SK-N-SH (cell line): ENCODE data around the gene GPR146. TPM values are rescaled to one million over a fixed set of nuclear protein-coding genes. Genes with fewer than 3 reads are reported as not detected.

Experiments
- CTCF ChIA-PET: fragments of 300-600, 350-600 bp; formaldehyde crosslinking; extraction: SDS; loops from one replicate; lab custom pipeline; 2021; lab: Yijun Ruan, JAX
- POLR2A ChIA-PET: fragments of 350-600 bp; sonication (Branson Sonifier 250); formaldehyde crosslinking; extraction: SDS; loops from one replicate; lab custom pipeline; 2020; ENCODE audit warnings: antibody characterized with exemption, inconsistent platforms; lab: Yijun Ruan, JAX
- DNase-seq: peaks from one replicate; pipeline ENCODE4 v3.0.0; 2012
- H2AFZ ChIP-seq: fragments of 200-600 bp; sonication (generic); 2 replicates; pipeline ENCODE4 v1.8.1; 2016; ENCODE audit warnings: antibody characterized with exemption, mild to moderate bottlenecking, low read depth
- H3F3A ChIP-seq: fragments of 200-600 bp; sonication (generic); replicated peaks from 2 replicates; pipeline ENCODE3; 2016; ENCODE audit warnings: antibody characterized with exemption, mild to moderate bottlenecking; ENCODE audit not compliant: insufficient read depth
- H3K27ac ChIP-seq, 2 experiments: fragments of 200-500 bp in 1 of 2; fragments of 200-600 bp in 1 of 2; sonication (Bioruptor generic) in 1 of 2; sonication (generic), shearing (Covaris generic) in 1 of 2; 2 replicates each; pipeline versions ENCODE4 v1.5.1 to v1.6.1; 2014 to 2016; ENCODE audit warnings: low read depth in 2 of 2, inconsistent platforms in 1 of 2, low read length in 1 of 2, mild to moderate bottlenecking in 1 of 2, mixed read lengths in 1 of 2
- H3K27me3 ChIP-seq: fragments of 200-600 bp; sonication (generic), shearing (Covaris generic); 2 replicates; pipeline ENCODE4 v1.6.1; 2016; ENCODE audit warnings: mixed run types; ENCODE audit not compliant: insufficient read depth
- H3K36me3 ChIP-seq, 2 experiments: fragments of 200-500 bp in 1 of 2; fragments of 200-600 bp in 1 of 2; sonication (Bioruptor generic) in 1 of 2; sonication (generic) in 1 of 2; replicated peaks in 1 of 2; 2 replicates each; pipeline versions ENCODE3 to v1.5.1; 2014 to 2016; ENCODE audit warnings: low read length in 1 of 2, mild to moderate bottlenecking in 1 of 2; ENCODE audit not compliant: insufficient read depth in 2 of 2, control insufficient read depth in 1 of 2
- H3K4me1 ChIP-seq, 2 experiments: fragments of 200-500 bp in 1 of 2; fragments of 200-600 bp in 1 of 2; sonication (Bioruptor generic) in 1 of 2; sonication (generic), shearing (Covaris generic) in 1 of 2; 2 replicates each; pipeline versions ENCODE4 v1.5.1 to v1.6.1; 2014 to 2016; ENCODE audit warnings: low read depth in 1 of 2, low read length in 1 of 2, mixed run types in 1 of 2; ENCODE audit not compliant: insufficient read depth in 2 of 2, control insufficient read depth in 1 of 2
- H3K4me2 ChIP-seq: fragments of 200-600 bp; sonication (generic), shearing (Covaris generic); 2 replicates; pipeline ENCODE4 v1.6.1; 2017; ENCODE audit warnings: mixed run types
- H3K4me3 ChIP-seq, 2 experiments: fragments of 200-500 bp in 1 of 2; fragments of 200-600 bp in 1 of 2; sonication (Bioruptor generic) in 1 of 2; sonication (generic), shearing (Covaris generic) in 1 of 2; 2 replicates each; pipeline versions ENCODE4 v1.5.1 to v1.8.1; 2014 to 2016; ENCODE audit warnings: low read depth in 2 of 2, inconsistent platforms in 1 of 2, low read length in 1 of 2, mild to moderate bottlenecking in 1 of 2, mixed read lengths in 1 of 2, moderate library complexity in 1 of 2
- H3K79me2 ChIP-seq: fragments of 200-600 bp; sonication (generic); 2 replicates; pipeline ENCODE4 v1.8.1; 2017; ENCODE audit warnings: mild to moderate bottlenecking; ENCODE audit not compliant: insufficient read depth
- H3K9ac ChIP-seq: fragments of 200-600 bp; sonication (generic); 2 replicates; pipeline ENCODE4 v1.6.1; 2017; ENCODE audit warnings: mixed run types
- H3K9me2 ChIP-seq: fragments of 200-600 bp; sonication (generic); 2 replicates; pipeline ENCODE4 v1.6.1; 2017; ENCODE audit warnings: mixed run types
- H3K9me3 ChIP-seq: fragments of 200-600 bp; sonication (generic); 2 replicates; pipeline ENCODE4 v1.6.1; 2017; ENCODE audit warnings: mixed run types, mild to moderate bottlenecking, moderate library complexity
- H4K20me1 ChIP-seq: fragments of 200-600 bp; sonication (generic); 2 replicates; pipeline ENCODE4 v1.6.1; 2017; ENCODE audit warnings: mild to moderate bottlenecking, mixed run types; ENCODE audit not compliant: insufficient read depth
- ELF1 ChIP-seq: IDR thresholded peaks from 2 replicates; pipeline ENCODE4 v1.4.0; 2012
- EP300 ChIP-seq, 2 experiments: IDR thresholded peaks; 2 replicates each; pipeline versions ENCODE4 v1.4.0 to v1.6.1; 2012; ENCODE audit warnings: borderline replicate concordance in 1 of 2, low read depth in 1 of 2, low read length in 1 of 2
- EZH2phosphoT487 ChIP-seq: fragments of 200-600 bp; sonication (generic); IDR thresholded peaks from 2 replicates; pipeline ENCODE4 v1.6.1; 2017; ENCODE audit warnings: low read depth, mixed run types, mild to moderate bottlenecking, antibody characterized with exemption, moderate library complexity, borderline replicate concordance
- GABPA ChIP-seq: IDR thresholded peaks from 2 replicates; pipeline ENCODE4 v1.4.0; 2012; ENCODE audit warnings: low read depth, mild to moderate bottlenecking
- GATA2 ChIP-seq: sonication (generic); formaldehyde crosslinking; IDR thresholded peaks from 2 replicates; pipeline ENCODE4 v1.5.0; 2020; ENCODE audit warnings: mild to moderate bottlenecking, missing genetic modification reagents
- JUND ChIP-seq: IDR thresholded peaks from 2 replicates; pipeline ENCODE4 v1.4.0; 2012
- MXI1 ChIP-seq: IDR thresholded peaks from 2 replicates; pipeline ENCODE4 v1.6.1; 2012; ENCODE audit warnings: mild to moderate bottlenecking, low read depth, low read length, improper control_type of control experiment
- POLR2AphosphoS5 ChIP-seq: IDR thresholded peaks from 2 replicates; pipeline ENCODE4 v1.6.1; 2012; ENCODE audit warnings: low read depth, low read length
- RAD21 ChIP-seq: IDR thresholded peaks from 2 replicates; pipeline ENCODE4 v1.6.1; 2012; ENCODE audit warnings: mild to moderate bottlenecking, low read length
- RCOR1 ChIP-seq: fragments of 150-350 bp; IDR thresholded peaks from 2 replicates; pipeline ENCODE4 v1.6.1; 2017; ENCODE audit warnings: antibody characterized with exemption, low read length
- RFX5 ChIP-seq: IDR thresholded peaks from 2 replicates; pipeline ENCODE4 v1.6.1; 2012; ENCODE audit warnings: mild to moderate bottlenecking, improper control_type of control experiment, low read length
- RXRA ChIP-seq: IDR thresholded peaks from 2 replicates; pipeline ENCODE4 v1.4.0; 2012; ENCODE audit warnings: low read depth, mild to moderate bottlenecking, borderline replicate concordance
- SMC3 ChIP-seq: IDR thresholded peaks from 2 replicates; pipeline ENCODE4 v1.6.1; 2012; ENCODE audit warnings: low read depth, low read length, improper control_type of control experiment
- TAF1 ChIP-seq: IDR thresholded peaks from 2 replicates; pipeline ENCODE4 v1.6.1; 2012; ENCODE audit warnings: low read depth, mild to moderate bottlenecking, low read length, moderate library complexity, borderline replicate concordance
- TCF12 ChIP-seq: IDR thresholded peaks from 2 replicates; pipeline ENCODE4 v1.4.0; 2012
- USF2 ChIP-seq: fragments of 150-350 bp; IDR thresholded peaks from 2 replicates; pipeline ENCODE4 v1.6.1; 2017; ENCODE audit warnings: antibody characterized with exemption, low read length, low read depth, borderline replicate concordance
- YY1 ChIP-seq: IDR thresholded peaks from 2 replicates; pipeline ENCODE4 v1.4.0; 2012; ENCODE audit warnings: low read depth, mild to moderate bottlenecking
- ZBTB33 ChIP-seq: IDR thresholded peaks from 2 replicates; pipeline ENCODE4 v1.4.0; 2012; ENCODE audit warnings: low read depth, borderline replicate concordance
- WGBS: methylation state at CpG from one replicate; pipeline ENCODE4 v1.1.6; 2017; ENCODE audit warnings: low lambda C conversion rate; 5-methylcytosine and 5-hydroxymethylcytosine counted together
- polyA plus RNA-seq, 3 experiments: library from polyadenylated mRNA; depleted of rRNA; stranded (reverse); fragments of >200 nt; gene quantifications; 2 replicates each; pipeline ENCODE4 v1.2.3, GENCODE V29; 2012
- TF ChIP-seq, protein P1 (sequence below): IDR thresholded peaks from 2 replicates; pipeline ENCODE4 v1.6.1; 2012; ENCODE audit warnings: mild to moderate bottlenecking, low read depth, low read length, moderate library complexity

The GPR146 gene
- polyA plus RNA-seq, 1 of the 3 experiments (the other 2 are of a cell fraction), result 1.4 TPM

DNA sequence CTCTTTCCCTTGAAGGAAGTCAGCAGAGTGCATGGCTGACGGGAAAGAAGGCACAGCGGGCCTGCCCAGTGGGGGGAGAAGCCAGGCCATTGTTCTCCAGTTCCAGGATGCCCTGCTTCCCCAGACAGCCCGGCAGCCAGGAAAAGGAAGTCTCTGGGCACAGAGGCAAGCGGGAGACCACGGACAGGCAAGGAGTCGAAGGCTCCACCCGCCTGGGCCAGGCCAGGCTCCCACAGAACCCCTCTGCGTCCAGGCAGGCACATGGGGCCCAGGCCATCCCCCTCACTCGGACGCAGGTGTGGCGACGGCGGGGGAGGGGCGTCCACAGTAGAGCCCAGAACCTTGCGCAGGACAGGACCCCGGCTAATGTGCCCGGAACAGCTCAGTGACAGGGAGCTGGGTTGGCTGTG, 8.7 kb downstream of the GPR146 start:
- no peaks in the 10 kb centered on the region; the same call in 1 of the 2 replicates for H3K79me2 ChIP-seq
- POLR2A ChIA-PET, result interaction anchor here (1.3 kb wide), 1 partner anchor 78 kb away, joined by 3 read pairs; the partner anchor contains the start of gene COX19
- H3K4me3 ChIP-seq, result no peak overlapping the region
- no peak overlapping the region for H2AFZ ChIP-seq
- H3K4me2 ChIP-seq, result no peak overlapping the region
- peaks cover 0 to 43% of the 10 kb centered on the region in 2 experiments; a peak in 1 of 4 replicates for H3K4me1 ChIP-seq
- no peaks in the 10 kb centered on the region for H3K9me3 ChIP-seq
- no peaks in the 10 kb centered on the region for H3K27me3 ChIP-seq
- CTCF ChIA-PET, result interaction anchor here (1.3 to 27.8 kb wide), 6 partner anchors 9 to 123 kb away, joined by 3 to 756 read pairs (median 16); partner anchors contain the start of gene GPR146
- no peak overlapping the region for H3K27ac ChIP-seq
- no peak for DNase-seq
- TF ChIP-seq ELF1, result no peak
- no peak for TF ChIP-seq JUND
- no peak for TF ChIP-seq TCF12
- no peak for TF ChIP-seq YY1
- no peak for TF ChIP-seq ZBTB33
- TF ChIP-seq POLR2AphosphoS5, result no peak
- no peak for TF ChIP-seq RXRA
- TF ChIP-seq RFX5, result no peak
- no peak for TF ChIP-seq RAD21
- no peak for TF ChIP-seq GABPA
- TF ChIP-seq EP300 (IDR thresholded peaks at IDR 0.05; ENCODE audit: borderline replicate concordance in 1 of 2, low read depth in 1 of 2, low read length in 1 of 2), result no peak
- TF ChIP-seq, protein P1, sequence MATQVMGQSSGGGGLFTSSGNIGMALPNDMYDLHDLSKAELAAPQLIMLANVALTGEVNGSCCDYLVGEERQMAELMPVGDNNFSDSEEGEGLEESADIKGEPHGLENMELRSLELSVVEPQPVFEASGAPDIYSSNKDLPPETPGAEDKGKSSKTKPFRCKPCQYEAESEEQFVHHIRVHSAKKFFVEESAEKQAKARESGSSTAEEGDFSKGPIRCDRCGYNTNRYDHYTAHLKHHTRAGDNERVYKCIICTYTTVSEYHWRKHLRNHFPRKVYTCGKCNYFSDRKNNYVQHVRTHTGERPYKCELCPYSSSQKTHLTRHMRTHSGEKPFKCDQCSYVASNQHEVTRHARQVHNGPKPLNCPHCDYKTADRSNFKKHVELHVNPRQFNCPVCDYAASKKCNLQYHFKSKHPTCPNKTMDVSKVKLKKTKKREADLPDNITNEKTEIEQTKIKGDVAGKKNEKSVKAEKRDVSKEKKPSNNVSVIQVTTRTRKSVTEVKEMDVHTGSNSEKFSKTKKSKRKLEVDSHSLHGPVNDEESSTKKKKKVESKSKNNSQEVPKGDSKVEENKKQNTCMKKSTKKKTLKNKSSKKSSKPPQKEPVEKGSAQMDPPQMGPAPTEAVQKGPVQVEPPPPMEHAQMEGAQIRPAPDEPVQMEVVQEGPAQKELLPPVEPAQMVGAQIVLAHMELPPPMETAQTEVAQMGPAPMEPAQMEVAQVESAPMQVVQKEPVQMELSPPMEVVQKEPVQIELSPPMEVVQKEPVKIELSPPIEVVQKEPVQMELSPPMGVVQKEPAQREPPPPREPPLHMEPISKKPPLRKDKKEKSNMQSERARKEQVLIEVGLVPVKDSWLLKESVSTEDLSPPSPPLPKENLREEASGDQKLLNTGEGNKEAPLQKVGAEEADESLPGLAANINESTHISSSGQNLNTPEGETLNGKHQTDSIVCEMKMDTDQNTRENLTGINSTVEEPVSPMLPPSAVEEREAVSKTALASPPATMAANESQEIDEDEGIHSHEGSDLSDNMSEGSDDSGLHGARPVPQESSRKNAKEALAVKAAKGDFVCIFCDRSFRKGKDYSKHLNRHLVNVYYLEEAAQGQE, result no peak
- no peak for TF ChIP-seq RCOR1
- no peak for TF ChIP-seq EZH2phosphoT487
- TF ChIP-seq TAF1, result no peak
- no peak for TF ChIP-seq MXI1
- TF ChIP-seq USF2, result no peak
- TF ChIP-seq GATA2 (CRISPR knock-in tag), result no peak
- no peak for TF ChIP-seq SMC3
- no peak overlapping the region for H3K9ac ChIP-seq
- peaks cover 0 to 3% of the 10 kb centered on the region in 2 experiments for H3K36me3 ChIP-seq
- H3F3A ChIP-seq, result no peaks in the 10 kb centered on the region
- H3K9me2 ChIP-seq, result no peaks in the 10 kb centered on the region
- WGBS, result 95% methylated on average over 9 of the region's 17 CpGs
- peaks cover 25% of the 10 kb centered on the region for H4K20me1 ChIP-seq
